HUES48 (cell line): ENCODE data around the gene SLC9B1.
"Not testable (repeated sequence)": the region's sequence is repeated elsewhere in the genome, so short reads cannot be mapped to it uniquely, and the experiment has no call there.

ENCODE experiments used
- H3K27ac ChIP-seq: one replicate; pipeline ENCODE4 v1.7.0; 2013; ENCODE audit warnings: low read depth, low read length, inconsistent platforms
- H3K27me3 ChIP-seq: 2 replicates; pipeline ENCODE4 v1.6.1; 2013; ENCODE audit warnings: mild to moderate bottlenecking, low read length; ENCODE audit not compliant: control insufficient read depth, insufficient read depth
- H3K36me3 ChIP-seq: 2 replicates; pipeline ENCODE4 v1.6.1; 2013; ENCODE audit warnings: low read length; ENCODE audit not compliant: control insufficient read depth, insufficient read depth
- H3K4me1 ChIP-seq: 2 replicates; pipeline ENCODE4 v1.6.1; 2013; ENCODE audit warnings: mild to moderate bottlenecking, low read length; ENCODE audit not compliant: control insufficient read depth, insufficient read depth
- H3K4me3 ChIP-seq: 2 replicates; pipeline ENCODE4 v1.5.1; 2013; ENCODE audit warnings: mild to moderate bottlenecking, low read depth, low read length
- H3K9ac ChIP-seq: 2 replicates; pipeline ENCODE4 v1.6.1; 2013; ENCODE audit warnings: mild to moderate bottlenecking, low read depth, low read length, moderate library complexity
- H3K9me3 ChIP-seq: 2 replicates; pipeline ENCODE4 v1.6.1; 2013; ENCODE audit warnings: low read length; ENCODE audit not compliant: control insufficient read depth, insufficient read depth

SLC9B1 gene

DNA sequence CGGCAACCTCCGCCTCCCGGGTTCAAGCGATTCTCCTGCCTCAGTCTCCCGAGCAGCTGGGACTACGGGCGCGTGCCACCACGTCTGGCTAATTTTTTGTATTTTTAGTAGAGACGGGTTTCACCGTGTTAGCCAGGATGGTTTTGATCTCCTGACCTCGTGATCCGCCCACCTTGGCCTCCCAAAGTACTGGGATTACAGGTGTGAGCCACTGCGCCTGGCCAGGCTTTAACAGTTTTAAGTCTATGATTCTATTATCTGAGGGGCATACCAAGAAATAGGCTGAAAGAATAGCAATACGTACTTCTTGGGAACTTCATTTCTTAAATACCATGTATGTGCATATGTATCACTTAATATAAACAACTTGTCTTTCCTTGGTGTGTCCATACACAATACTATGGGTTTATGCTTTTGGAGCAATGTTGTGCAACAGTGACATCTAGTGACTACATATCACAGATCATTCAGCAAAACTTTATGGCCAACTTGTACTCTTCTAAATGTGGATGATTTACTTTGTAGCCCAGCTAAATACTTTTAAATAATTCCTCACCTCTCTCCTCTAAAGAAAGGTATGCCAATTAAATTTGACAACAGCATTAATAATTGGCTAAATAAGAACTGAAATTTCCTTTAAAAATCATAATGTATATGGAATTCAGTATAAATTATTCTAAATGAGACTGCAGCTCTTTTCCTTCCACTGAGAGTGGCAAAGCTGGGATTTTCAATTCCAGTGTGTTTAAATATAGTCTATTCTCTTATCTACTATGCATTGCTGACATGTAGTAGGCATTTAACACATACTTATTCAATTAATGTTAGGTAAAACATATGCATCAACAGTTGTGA, 10.4 kb downstream of the SLC9B1 start:
- Histone ChIP-seq H3K4me3 (no peak overlapping the region), H3K4me1 (no peaks in the 10 kb centered on the region), H3K36me3 (no peaks in the 10 kb centered on the region), H3K9me3 (no peaks in the 10 kb centered on the region), H3K27me3 (no peaks in the 10 kb centered on the region), H3K27ac (no peak overlapping the region), H3K9ac (no peak overlapping the region)

DNA sequence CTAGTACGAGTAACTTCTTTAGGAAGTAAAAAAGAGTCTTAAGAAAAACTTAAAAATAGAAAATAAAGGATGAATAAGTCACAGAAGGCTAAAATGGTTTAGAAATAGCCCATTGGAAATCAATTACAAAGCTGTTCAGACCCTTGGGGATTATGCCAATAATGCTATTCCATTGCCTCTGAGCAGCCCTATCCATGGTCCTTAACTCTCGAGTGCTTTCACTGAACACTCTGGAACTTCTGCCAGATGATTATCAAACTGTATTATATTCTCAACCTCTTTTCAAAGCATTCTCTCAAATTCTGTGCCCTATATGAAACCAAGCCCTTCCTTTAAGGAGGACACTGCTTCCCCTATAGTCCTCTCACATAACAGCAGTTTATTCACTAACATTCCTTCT, 17.0 kb downstream of the SLC9B1 start:
- H3K4me1 ChIP-seq = no peaks in the 10 kb centered on the region
- no peak overlapping the region for H3K27ac ChIP-seq

DNA sequence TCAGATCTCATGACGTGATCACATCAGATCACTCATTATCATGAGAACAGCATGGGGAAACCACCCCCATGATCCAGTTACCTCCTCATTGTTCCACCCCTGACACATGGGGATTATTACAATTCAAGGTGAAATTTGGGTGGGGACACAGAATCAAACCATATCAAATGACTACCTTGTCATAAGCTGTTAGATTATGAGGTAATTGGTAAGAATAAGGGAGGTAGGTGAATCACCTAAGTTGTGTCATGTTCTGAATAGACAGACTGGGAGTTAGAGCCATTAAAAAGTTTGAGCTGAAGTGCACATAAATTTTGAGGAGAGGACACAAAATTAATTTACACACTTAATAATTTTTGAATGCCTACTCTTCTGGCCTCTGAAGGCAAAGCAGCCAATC, 24.7 kb downstream of the SLC9B1 start:
- no peaks in the 10 kb centered on the region for H3K4me1 ChIP-seq
- H3K4me3 ChIP-seq = no peak overlapping the region
- no peaks in the 10 kb centered on the region for H3K27me3 ChIP-seq
- H3K9ac ChIP-seq = no peak overlapping the region
- peaks cover 16% of the 10 kb centered on the region for H3K9me3 ChIP-seq
- no peaks in the 10 kb centered on the region for H3K36me3 ChIP-seq
- no peak overlapping the region for H3K27ac ChIP-seq

More for the DNA sequence above, 17.0 kb downstream of the SLC9B1 start:
- Histone ChIP-seq H3K4me3 (no peak overlapping the region), H3K36me3 (no peaks in the 10 kb centered on the region), H3K27me3 (no peaks in the 10 kb centered on the region), H3K9ac (no peak overlapping the region), H3K9me3 (no peaks in the 10 kb centered on the region)

DNA sequence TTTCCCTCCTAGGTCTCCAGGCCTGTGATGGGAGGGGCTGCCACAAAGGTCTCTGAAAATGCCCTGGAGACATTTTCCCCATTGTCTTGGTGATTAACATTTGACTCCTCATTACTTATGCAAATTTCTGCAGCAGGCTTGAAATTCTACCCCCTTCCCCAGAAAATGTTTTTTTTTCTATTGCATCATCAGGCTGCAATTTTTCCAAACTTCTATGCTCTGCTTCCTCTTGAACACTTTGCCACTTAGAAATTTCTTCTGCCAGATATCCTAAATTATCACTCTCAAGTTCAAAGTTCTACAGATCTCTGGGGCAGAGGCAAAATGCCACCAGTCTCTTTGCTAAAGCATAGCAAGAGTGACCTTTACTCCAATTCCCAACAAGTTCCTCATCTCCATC, 25.5 kb downstream of the SLC9B1 start:
- not testable (repeated sequence) for H3K4me1 ChIP-seq

DNA sequence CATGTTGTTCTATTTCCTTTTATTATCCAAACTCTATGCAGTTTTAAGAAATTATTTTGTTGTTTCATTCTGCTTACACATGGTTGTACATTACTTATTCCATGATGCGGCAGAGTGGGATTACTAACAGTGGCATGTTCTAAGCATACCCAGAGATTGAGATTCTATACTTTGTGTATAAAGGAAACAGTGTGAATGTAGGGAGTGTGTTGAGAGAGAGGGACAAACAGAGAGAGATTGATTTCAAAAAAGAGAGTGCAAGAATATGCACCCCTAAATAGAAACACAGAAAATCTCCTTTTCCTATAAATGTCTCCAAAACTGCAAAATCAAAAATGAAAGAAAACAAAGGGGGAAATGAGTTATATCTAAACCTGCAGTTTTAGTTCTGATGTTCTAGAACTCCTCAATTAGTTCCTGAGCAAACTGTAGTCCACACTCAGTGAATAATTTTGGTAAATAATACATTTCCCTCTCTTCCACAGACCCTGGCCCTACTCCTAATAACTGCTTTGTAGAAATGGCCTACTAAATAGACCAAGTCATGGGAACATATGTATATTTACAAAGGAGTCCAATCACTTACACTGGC, 31.0 kb downstream of the SLC9B1 start:
- no peak overlapping the region for H3K9ac ChIP-seq
- no peaks in the 10 kb centered on the region for H3K36me3 ChIP-seq
- H3K4me3 ChIP-seq = no peak overlapping the region
- peaks cover 12% of the 10 kb centered on the region for H3K9me3 ChIP-seq
- no peaks in the 10 kb centered on the region for H3K27me3 ChIP-seq
- no peak overlapping the region for H3K27ac ChIP-seq
- H3K4me1 ChIP-seq = no peaks in the 10 kb centered on the region

More for the DNA sequence above, 25.5 kb downstream of the SLC9B1 start:
- not testable (repeated sequence) for H3K4me3 ChIP-seq, H3K36me3 ChIP-seq, H3K27me3 ChIP-seq, H3K27ac ChIP-seq, H3K9ac ChIP-seq
- peaks cover 16% of the 10 kb centered on the region for H3K9me3 ChIP-seq

DNA sequence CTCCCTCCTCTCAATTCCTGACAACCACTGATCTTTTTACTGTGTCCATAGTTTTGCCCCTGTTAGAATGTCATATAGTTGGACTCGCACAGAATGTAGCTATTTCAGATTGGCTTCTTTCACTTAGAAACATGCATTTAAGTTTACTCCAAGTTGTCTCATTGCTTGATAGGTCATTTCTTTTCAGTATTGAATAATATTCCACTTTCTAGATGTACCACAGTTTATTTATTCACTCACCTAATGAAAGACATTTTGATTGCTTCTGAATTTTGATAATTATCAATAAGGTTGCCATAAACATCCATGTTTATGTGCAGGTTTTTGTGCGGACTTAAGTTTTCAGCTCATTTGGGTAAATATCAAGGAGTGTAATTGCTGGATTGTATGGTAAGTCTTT, 38.5 kb downstream of the SLC9B1 start:
- no peak overlapping the region for H3K9ac ChIP-seq
- H3K4me3 ChIP-seq = no peak overlapping the region
- H3K27ac ChIP-seq = no peak overlapping the region
- H3K4me1 ChIP-seq = no peaks in the 10 kb centered on the region
- no peaks in the 10 kb centered on the region for H3K27me3 ChIP-seq
- no peaks in the 10 kb centered on the region for H3K36me3 ChIP-seq
- H3K9me3 ChIP-seq = no peaks in the 10 kb centered on the region

DNA sequence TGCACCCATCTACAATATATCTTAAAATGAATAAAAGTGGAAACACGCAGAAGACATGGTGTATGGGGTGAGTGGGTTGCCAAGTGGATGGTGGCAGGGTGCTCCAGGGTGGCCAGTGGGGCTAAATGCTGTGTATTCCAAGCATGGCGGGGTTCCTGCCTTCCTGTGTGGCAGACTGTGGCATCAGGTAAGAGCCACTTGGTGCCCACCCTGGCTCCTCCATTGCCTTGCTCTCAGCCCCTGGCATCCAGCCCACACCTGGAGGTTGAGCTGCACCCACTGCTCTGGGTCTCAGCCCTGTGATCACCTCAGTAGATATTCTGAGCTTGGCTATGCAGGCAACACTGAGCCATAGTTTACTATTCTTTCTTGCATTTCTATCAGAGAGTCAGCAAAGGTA, 57.7 kb downstream of the SLC9B1 start:
- not testable (repeated sequence) for H3K27ac ChIP-seq, H3K4me3 ChIP-seq, H3K9me3 ChIP-seq, H3K4me1 ChIP-seq, H3K9ac ChIP-seq, H3K36me3 ChIP-seq, H3K27me3 ChIP-seq

DNA sequence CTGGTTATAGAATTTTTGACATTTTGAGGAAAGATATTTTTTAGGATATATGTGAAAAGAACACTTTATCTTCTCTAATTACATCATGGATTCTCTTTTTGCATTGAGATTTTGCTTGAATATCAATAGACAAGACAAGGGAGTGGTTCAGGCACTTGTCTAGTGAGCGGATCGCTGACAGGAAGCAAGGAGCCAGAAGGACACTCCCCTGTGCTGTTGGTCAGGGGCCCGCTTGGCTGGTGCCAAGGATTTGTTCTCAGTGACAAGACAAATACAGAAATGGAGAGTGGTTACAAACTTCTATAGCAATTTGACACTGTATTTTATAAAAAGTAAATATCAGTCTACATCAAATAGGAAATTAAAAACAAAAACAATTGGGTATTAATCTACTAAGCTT, 60.0 kb downstream of the SLC9B1 start:
- no peaks in the 10 kb centered on the region for H3K4me1 ChIP-seq
- no peak overlapping the region for H3K4me3 ChIP-seq
- H3K9me3 ChIP-seq = 0 out of 2 replicates have a peak, but pooled peaks cover under 1% of the 10 kb centered on the region
- no peaks in the 10 kb centered on the region for H3K27me3 ChIP-seq
- no peak overlapping the region for H3K9ac ChIP-seq
- no peak overlapping the region for H3K27ac ChIP-seq
- no peaks in the 10 kb centered on the region for H3K36me3 ChIP-seq

DNA sequence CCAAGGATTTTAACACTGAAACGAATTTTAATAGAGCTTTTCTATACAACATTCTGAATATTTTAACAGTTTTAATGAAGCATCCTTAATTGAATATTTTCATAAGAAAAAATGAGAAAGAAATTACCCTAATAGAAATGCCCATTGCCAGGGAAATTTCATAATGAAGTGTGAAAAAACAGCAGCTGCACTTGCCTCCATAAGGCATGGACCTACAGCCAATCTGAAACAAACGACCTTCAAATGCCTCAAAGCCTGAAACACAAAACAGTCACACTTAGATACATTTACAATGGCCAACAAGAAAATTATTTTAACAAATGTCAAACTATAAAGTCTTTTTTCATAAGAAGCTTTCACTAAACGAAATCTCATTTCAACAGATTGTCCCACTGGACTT, 74.4 kb downstream of the SLC9B1 start:
- H3K27ac ChIP-seq = no peak overlapping the region
- no peaks in the 10 kb centered on the region for H3K27me3 ChIP-seq
- no peaks in the 10 kb centered on the region for H3K9me3 ChIP-seq
- H3K9ac ChIP-seq = no peak overlapping the region
- H3K36me3 ChIP-seq = no peaks in the 10 kb centered on the region
- no peak overlapping the region for H3K4me3 ChIP-seq
- no peaks in the 10 kb centered on the region for H3K4me1 ChIP-seq

DNA sequence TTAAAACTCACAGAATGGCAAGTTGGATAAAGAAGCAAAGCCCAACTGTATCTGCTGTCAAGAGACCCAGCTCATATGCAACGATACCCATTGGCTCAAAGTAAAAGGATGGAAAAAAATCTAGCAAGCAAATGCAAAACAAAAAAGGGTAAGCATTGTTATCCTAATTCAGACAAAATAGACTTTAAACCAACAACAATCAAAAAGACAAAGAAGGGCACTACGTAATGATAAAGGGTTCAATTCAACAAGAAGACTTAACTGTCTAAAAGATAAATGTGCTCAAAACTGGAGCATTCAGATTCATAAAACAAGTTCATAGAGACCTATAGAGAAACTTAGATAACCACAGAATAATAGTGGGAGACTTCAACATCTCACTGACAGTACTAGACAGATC, 81.4 kb downstream of the SLC9B1 start:
- not testable (repeated sequence) for H3K9me3 ChIP-seq, H3K4me3 ChIP-seq, H3K27me3 ChIP-seq, H3K9ac ChIP-seq, H3K4me1 ChIP-seq, H3K27ac ChIP-seq, H3K36me3 ChIP-seq

DNA sequence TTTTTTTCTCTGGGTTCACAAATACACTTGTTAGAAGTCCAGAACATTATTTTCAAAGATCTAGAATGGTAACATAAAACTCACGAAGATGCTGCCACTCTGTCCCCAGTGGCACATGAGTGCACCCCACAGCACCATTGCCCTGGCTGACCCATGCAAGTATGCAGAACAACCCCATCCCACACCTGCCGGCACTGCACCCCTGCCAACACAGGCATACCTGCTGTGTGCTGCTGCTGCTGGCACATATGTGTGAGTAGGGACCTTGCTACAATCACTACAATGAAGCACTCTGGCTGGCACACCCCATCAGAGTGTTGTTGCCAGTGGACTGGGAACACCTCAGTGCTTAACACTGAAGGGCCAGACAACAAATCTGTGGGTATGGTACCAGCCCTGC, 83.8 kb downstream of the SLC9B1 start:
- Histone ChIP-seq H3K9me3 (no peaks in the 10 kb centered on the region), H3K4me1 (0 out of 2 replicates have a peak, but pooled peaks cover 9% of the 10 kb centered on the region), H3K27me3 (no peaks in the 10 kb centered on the region), H3K36me3 (no peaks in the 10 kb centered on the region), H3K9ac (no peak overlapping the region), H3K4me3 (no peak overlapping the region), H3K27ac (no peak overlapping the region)
